B cell (primary cell): ENCODE data around the gene BCOR. TPM values are rescaled to one million over a fixed set of nuclear protein-coding genes. Genes with fewer than 3 reads are reported as not detected.

Experiments
- ATAC-seq: fragments of 200-7000 bp; cut with Tn5 transposase; one replicate; pipeline ENCODE4 v1.10.0; 2021; ENCODE audit warnings: low read depth, mild to moderate bottlenecking, moderate number of reproducible peaks, moderate library complexity
- CTCF ChIA-PET: fragments of 350-600 bp; sonication (Branson Sonifier 250); formaldehyde crosslinking; loops from one replicate; lab custom pipeline; 2021; ENCODE audit warnings: antibody characterized with exemption, inconsistent platforms; lab: Charles Lee
- POLR2A ChIA-PET: fragments of 350-600 bp; sonication (Branson Sonifier 250); formaldehyde crosslinking; loops from one replicate; lab custom pipeline; 2021; ENCODE audit warnings: antibody characterized with exemption; lab: Charles Lee
- DNase-seq: peaks from one replicate; pipeline ENCODE4 v3.0.0; 2013
- H2AFZ ChIP-seq: 2 replicates; pipeline ENCODE4 v1.6.1; 2012; ENCODE audit warnings: mild to moderate bottlenecking, low read depth, low read length; ENCODE audit not compliant: insufficient read depth, poor library complexity, severe bottlenecking
- H3K27ac ChIP-seq, 2 donors: 1 replicate in 1 of 2; 2 replicates in 1 of 2; pipeline ENCODE4 v1.5.1; 2012 to 2013; ENCODE audit warnings: low read length in 2 of 2, mild to moderate bottlenecking in 2 of 2, moderate library complexity in 1 of 2
- H3K27me3 ChIP-seq, 4 experiments: fragments of 200-600 bp in 1 of 4; sonication (generic) in 1 of 4; replicated peaks in 1 of 4; 1 replicate in 2 of 4; 2 replicates in 2 of 4; pipeline versions ENCODE4 v1.6.1 to v1.7.0; 2013 to 2016; ENCODE audit warnings: low read length in 3 of 4, mild to moderate bottlenecking in 2 of 4, mixed read lengths in 1 of 4, moderate library complexity in 1 of 4; ENCODE audit not compliant: insufficient read depth in 4 of 4, control insufficient read depth in 3 of 4; ENCODE audit errors: control extremely low read depth in 1 of 4
- H3K36me3 ChIP-seq, 2 experiments: replicated peaks in 1 of 2; 1 replicate in 1 of 2; 2 replicates in 1 of 2; pipeline versions ENCODE4 v1.6.1 to v1.7.1; 2013; ENCODE audit warnings: low read length in 1 of 2; ENCODE audit not compliant: insufficient read depth in 2 of 2, control insufficient read depth in 1 of 2; ENCODE audit errors: control extremely low read depth in 1 of 2, extremely low read depth in 1 of 2
- H3K4me1 ChIP-seq, 2 donors: fragments of 200-600 bp in 1 of 2; sonication (generic) in 1 of 2; 1 replicate in 1 of 2; 2 replicates in 1 of 2; pipeline versions ENCODE4 v1.5.1 to v1.6.1; 2013 to 2017; ENCODE audit warnings: low read length in 2 of 2; ENCODE audit not compliant: control insufficient read depth in 2 of 2, insufficient read depth in 2 of 2
- H3K4me2 ChIP-seq: replicated peaks from 2 replicates; pipeline ENCODE3; 2012; ENCODE audit warnings: mild to moderate bottlenecking, low read depth, low read length; ENCODE audit not compliant: poor library complexity, severe bottlenecking
- H3K4me3 ChIP-seq, 5 experiments: fragments of 200-600 bp in 1 of 5; sonication (generic) in 1 of 5; 1 replicate in 3 of 5; 2 replicates in 2 of 5; pipeline versions ENCODE4 v1.5.1 to v1.7.0; 2011 to 2016; ENCODE audit warnings: low read length in 4 of 5, mild to moderate bottlenecking in 4 of 5, low read depth in 2 of 5, control low read depth in 1 of 5, moderate library complexity in 1 of 5; ENCODE audit not compliant: insufficient read depth in 1 of 5; ENCODE audit errors: control extremely low read depth in 1 of 5, extremely low read depth in 1 of 5
- H3K79me2 ChIP-seq: fragments of 200-600 bp; sonication (generic); one replicate; pipeline ENCODE4 v1.6.0; 2016; ENCODE audit warnings: low read length; ENCODE audit not compliant: control insufficient read depth, insufficient read depth
- H3K9ac ChIP-seq: fragments of 200-600 bp; sonication (generic); 2 replicates; pipeline ENCODE4 v1.6.1; 2017; ENCODE audit warnings: mild to moderate bottlenecking, low read length, moderate library complexity
- H3K9me3 ChIP-seq, 3 donors: one replicate each; pipeline versions ENCODE4 v1.6.1 to v1.7.1; 2013; ENCODE audit warnings: low read length in 2 of 3; ENCODE audit not compliant: control insufficient read depth in 2 of 3, insufficient read depth in 1 of 3; ENCODE audit errors: control extremely low read depth in 1 of 3
- H4K20me1 ChIP-seq: 2 replicates; pipeline ENCODE4 v1.6.0; 2012; ENCODE audit warnings: mild to moderate bottlenecking, low read length; ENCODE audit not compliant: insufficient read depth, control insufficient read depth, poor library complexity, severe bottlenecking
- H3K27ac Mint-ChIP-seq: one replicate; pipeline ENCODE4 v1.8.0; 2021; ENCODE audit warnings: mixed read lengths
- H3K27me3 Mint-ChIP-seq: one replicate; pipeline ENCODE4 v1.8.0; 2021; ENCODE audit warnings: mixed read lengths
- H3K4me1 Mint-ChIP-seq: one replicate; pipeline ENCODE4 v1.8.0; 2021; ENCODE audit warnings: mixed read lengths
- H3K4me3 Mint-ChIP-seq: one replicate; pipeline ENCODE4 v1.8.0; 2021; ENCODE audit warnings: mixed read lengths
- H3K9me3 Mint-ChIP-seq: one replicate; pipeline ENCODE4 v1.8.0; 2022; ENCODE audit warnings: mixed read lengths; ENCODE audit not compliant: insufficient read depth
- CTCF ChIP-seq: fragments of 200-600 bp; IDR thresholded peaks from one replicate; pipeline ENCODE4 v1.8.0; 2022; ENCODE audit warnings: antibody characterized with exemption, mild to moderate bottlenecking
- EZH2 ChIP-seq: IDR thresholded peaks from 2 replicates; pipeline ENCODE4 v1.6.1; 2012; ENCODE audit warnings: borderline replicate concordance, low read depth, mild to moderate bottlenecking, moderate library complexity, low read length; ENCODE audit not compliant: insufficient read depth, poor library complexity, severe bottlenecking
- WGBS: methylation state at CpG from one replicate; pipeline ENCODE4 v1.1.5; 2013; ENCODE audit warnings: missing lambda C conversion rate; ENCODE audit not compliant: insufficient coverage; 5-methylcytosine and 5-hydroxymethylcytosine counted together
- intact Hi-C: fragments of 100-400 bp; cut with micrococcal nuclease; formaldehyde crosslinking; loops from one replicate; pipeline ENCODE4 v1.10.0; 2022
- polyA plus RNA-seq: library from polyadenylated mRNA; depleted of rRNA; stranded (reverse); fragments of >200 nt; gene quantifications from 2 replicates; pipeline ENCODE4 v1.2.3, GENCODE V29; 2012
- total RNA-seq, 2 donors: library from RNA; stranded (reverse); fragments of 120-200 nt in 1 of 2; gene quantifications; 1 replicate in 1 of 2; 2 replicates in 1 of 2; pipeline versions ENCODE4 v1.2.3 to v1.2.4, GENCODE V29; 2013 to 2022

BCOR gene
- total and polyA plus RNA-seq, 2 donors (not counting 1 experiment from before 2014, with no cell fraction given) = 19.0 to 65.3 TPM

DNA sequence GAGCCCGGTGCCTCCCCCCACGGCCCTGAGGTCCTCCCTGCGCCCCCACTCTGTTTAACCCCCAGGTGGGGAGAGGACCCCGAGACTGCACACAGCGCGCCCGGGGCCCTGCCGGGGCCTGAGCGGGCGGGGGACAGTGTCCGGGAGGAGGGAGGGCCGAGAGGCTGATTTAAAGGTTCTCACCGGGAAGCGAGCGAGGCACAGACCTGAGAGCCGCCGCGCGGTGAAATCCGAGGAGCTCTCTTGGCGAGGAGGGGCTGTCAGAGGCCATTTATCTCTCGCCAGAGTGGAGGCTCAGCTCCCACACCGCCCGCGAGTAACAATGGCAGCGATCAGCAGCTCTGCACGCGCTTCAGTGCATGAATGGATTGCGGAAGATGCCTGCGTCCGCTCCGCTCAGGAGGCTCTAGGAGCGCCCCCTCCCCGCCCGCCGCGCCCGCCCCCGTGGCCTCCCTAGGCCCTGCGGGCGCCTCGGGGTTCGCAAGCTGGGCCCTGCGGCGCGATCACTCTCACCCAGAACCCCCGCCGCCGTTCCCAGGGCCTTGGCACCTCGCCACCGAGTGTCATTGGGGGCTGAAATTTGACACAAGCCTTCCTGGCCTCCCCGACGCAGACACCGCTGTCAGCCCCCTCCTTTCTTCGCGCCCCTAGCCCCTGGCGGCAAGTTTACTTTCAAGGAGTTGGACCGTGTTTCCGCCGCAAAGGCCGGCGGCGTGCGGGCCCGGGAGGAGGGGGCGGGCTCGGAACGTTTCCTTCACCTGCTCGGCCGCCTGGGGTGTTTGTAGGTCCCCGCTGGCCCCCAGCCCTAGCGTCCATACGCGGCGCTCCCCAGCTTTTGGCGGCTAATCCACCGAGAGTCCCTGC, 48.7 kb upstream of the BCOR start:
- Mint-ChIP-seq H3K4me1 (peaks cover 41% of the 10 kb centered on the region), H3K9me3 (no peaks in the 10 kb centered on the region), H3K4me3 (peak overlapping the region; percentile 75), H3K27ac (no peak overlapping the region), H3K27me3 (peaks cover 3% of the 10 kb centered on the region)
- TF ChIP-seq EZH2 (no peak), CTCF (no peak)
- Histone ChIP-seq H4K20me1 (peaks cover 12% of the 10 kb centered on the region), H3K36me3 (no peaks in the 10 kb centered on the region), H3K4me1 (peaks cover 50 to 57% of the 10 kb centered on the region in 2 donors), H3K4me3 (peak overlapping the region; percentile 21 to 59 (median 46)), H2AFZ (peak overlapping the region; percentile 60), H3K27me3 (peaks cover 0 to 11% (median 3%) of the 10 kb centered on the region in 4 experiments), H3K9ac (peak overlapping the region; percentile 60), H3K79me2 (no peaks in the 10 kb centered on the region), H3K27ac (no peak overlapping the region), H3K9me3 (no peaks in the 10 kb centered on the region), H3K4me2 (peak overlapping the region; percentile 88)
- ChIA-PET POLR2A (interaction anchor here (0.7 kb wide), 1 partner anchor 30 kb away, joined by 6 read pairs; no protein-coding TSS in a partner anchor), CTCF (no interaction called here)
- peak; percentile 64 for ATAC-seq
- intact Hi-C loops = no loop called here
- 6% methylated on average over 41 of the region's 77 CpGs for WGBS
- DNase-seq = peak; percentile 71

- 0% methylated on average over 12 of the region's 37 CpGs for WGBS
- H3K27ac ChIP-seq = no peak overlapping the region
- peak overlapping the region; percentile 79 for H3K4me3 Mint-ChIP-seq
- peaks cover 8% of the 10 kb centered on the region for H4K20me1 ChIP-seq
- H3K4me2 ChIP-seq = peak overlapping the region; percentile 88
- H3K27me3 Mint-ChIP-seq = peaks cover 3% of the 10 kb centered on the region
- H3K4me3 ChIP-seq = peak overlapping the region in 4 of 5 experiments; percentile 42 to 59 (median 46)
- no peaks in the 10 kb centered on the region for H3K9me3 ChIP-seq
- peaks cover 44 to 52% of the 10 kb centered on the region in 2 donors for H3K4me1 ChIP-seq
- H3K9ac ChIP-seq = peak overlapping the region; percentile 60
- H3K9me3 Mint-ChIP-seq = no peaks in the 10 kb centered on the region
- TF ChIP-seq EZH2 (no peak), CTCF (no peak)
- intact Hi-C loops = no loop called here
- no peak for DNase-seq
- POLR2A ChIA-PET = no interaction called here
- ATAC-seq = peak; percentile 18
- no peak overlapping the region for H3K27ac Mint-ChIP-seq
- H2AFZ ChIP-seq = peak overlapping the region; percentile 60
- CTCF ChIA-PET = no interaction called here
- H3K4me1 Mint-ChIP-seq = peaks cover 39% of the 10 kb centered on the region
- no peaks in the 10 kb centered on the region for H3K79me2 ChIP-seq
- peaks cover 0 to 11% (median 3%) of the 10 kb centered on the region in 4 experiments for H3K27me3 ChIP-seq
- H3K36me3 ChIP-seq = no peaks in the 10 kb centered on the region
These were observed 48.1 kb upstream of the BCOR start for GRCh38 chrX:40145923-40146261.
